ENCODE measurements around the gene MMP1. TPM values are rescaled to one million over a fixed set of nuclear protein-coding genes. Genes with fewer than 3 reads are reported as not detected.

Gene MMP1
- total RNA-seq, 2 experiments from 2014 or later, result not detected

DNA sequence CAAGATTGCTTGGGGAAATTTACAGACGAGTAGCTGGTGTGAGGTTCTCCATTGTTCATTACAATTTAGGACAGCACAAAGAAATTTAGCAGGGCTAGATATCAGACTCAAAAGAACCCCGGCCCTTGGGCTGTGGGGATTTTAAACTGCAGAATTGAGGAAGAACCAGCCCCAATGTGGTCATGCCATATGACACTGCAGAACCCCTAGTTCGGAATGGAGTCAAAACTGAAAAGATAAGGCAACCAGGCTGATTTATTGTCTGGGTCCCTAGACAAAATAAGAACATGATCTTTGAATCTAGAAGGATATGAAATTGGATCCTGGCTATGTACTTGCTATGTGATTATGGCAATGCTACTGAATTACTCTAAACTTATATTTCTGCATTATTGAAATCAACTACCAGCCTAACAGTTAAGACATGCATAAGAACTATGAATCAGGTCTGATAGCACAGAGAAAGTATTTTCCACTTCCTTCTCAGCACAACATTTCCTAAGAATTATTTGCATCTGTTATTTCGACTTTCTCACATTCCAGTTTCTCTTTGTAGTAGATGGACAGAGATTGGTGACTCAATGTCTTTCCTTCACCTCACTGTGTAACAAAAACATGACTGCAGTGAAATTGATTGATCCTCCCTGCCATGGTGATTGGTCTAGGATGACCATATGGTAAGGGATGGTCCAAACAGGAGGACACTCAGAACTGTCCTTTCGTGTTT is 32.2 kb upstream of the MMP1 start:
- no peak for DNase-seq
- Mint-ChIP-seq H3K4me3 (no peak overlapping the region), H3K27ac (no peak overlapping the region), H3K9me3 (no peaks in the 10 kb centered on the region), H3K36me3 (ENCODE audit: low read depth) (no peaks in the 10 kb centered on the region), H3K4me1 (no peaks in the 10 kb centered on the region), H3K27me3 (peaks cover 22% of the 10 kb centered on the region)
- ChIA-PET POLR2A (no interaction called here), CTCF (interaction anchor here (0.9 kb wide), 1 partner anchor 12 kb away, joined by 3 read pairs; no protein-coding TSS in a partner anchor)

DNA sequence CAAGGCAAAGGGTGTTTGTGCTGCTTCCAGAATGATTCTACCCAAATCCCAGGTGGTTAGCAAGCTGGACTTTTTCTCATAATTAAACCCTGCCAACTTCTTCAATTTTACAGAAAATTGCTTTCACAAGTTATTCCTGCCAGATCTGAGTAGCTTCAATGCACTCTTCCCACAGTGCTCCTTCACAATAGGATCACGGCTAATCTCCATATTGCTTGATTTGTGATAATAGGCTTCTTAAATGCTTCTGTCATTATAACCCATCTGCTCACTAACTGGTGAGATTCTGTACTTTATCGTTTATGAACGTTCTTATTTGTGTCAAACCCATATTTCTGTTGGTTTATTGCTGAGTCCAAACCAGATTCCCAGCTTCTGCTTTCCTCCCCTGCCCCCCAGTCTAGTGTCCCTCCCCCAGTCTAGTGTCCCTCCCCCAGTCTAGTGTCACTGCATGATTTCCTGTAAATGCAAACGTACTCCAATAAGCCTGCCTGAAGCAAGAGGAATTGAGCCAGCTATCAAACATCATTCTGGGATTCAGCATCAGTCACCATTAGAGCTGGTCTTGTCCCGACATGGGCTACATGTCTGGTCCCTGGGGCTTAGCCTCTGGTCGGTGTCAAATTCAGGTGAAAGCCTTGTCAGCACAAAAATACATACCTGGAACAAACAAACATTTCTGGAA is 31.5 kb upstream of the MMP1 start:
- no peaks in the 10 kb centered on the region for H3K36me3 Mint-ChIP-seq (ENCODE audit: low read depth)
- H3K4me3 Mint-ChIP-seq, result no peak overlapping the region
- H3K9me3 Mint-ChIP-seq, result no peaks in the 10 kb centered on the region
- no peak overlapping the region for H3K27ac Mint-ChIP-seq
- no peaks in the 10 kb centered on the region for H3K4me1 Mint-ChIP-seq
- POLR2A ChIA-PET, result no interaction called here
- CTCF ChIA-PET, result interaction anchor here (0.9 kb wide), 1 partner anchor 11 kb away, joined by 3 read pairs; no protein-coding TSS in a partner anchor
- H3K27me3 Mint-ChIP-seq, result peaks cover 22% of the 10 kb centered on the region
- DNase-seq, result no peak

DNA sequence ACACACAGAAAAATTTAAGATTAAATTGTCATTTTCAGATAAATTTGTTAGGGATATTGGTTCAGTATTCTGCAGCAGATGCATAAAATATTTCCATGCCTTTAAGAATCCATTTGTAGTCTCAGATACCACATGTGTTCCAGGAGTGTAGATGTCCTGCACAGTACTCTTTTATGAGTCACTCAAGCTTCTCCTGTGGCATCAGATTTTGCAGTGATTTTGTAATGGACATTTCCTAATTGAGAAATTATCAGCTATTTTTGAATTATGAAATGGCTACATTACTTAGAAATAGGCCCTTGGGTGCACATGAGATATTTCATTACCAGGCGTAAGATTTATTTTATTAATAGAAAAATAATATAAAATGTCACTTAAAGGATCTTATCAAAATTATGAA is 26.6 kb upstream of the MMP1 start:
- H3K27me3 Mint-ChIP-seq, result no peaks in the 10 kb centered on the region
- no peak overlapping the region for H3K4me3 Mint-ChIP-seq
- ChIA-PET POLR2A (no interaction called here), CTCF (no interaction called here)
- no peak for DNase-seq
- H3K4me1 Mint-ChIP-seq, result no peaks in the 10 kb centered on the region
- H3K36me3 Mint-ChIP-seq (ENCODE audit: low read depth), result no peaks in the 10 kb centered on the region
- no peak overlapping the region for H3K27ac Mint-ChIP-seq
- H3K9me3 Mint-ChIP-seq, result no peaks in the 10 kb centered on the region

DNA sequence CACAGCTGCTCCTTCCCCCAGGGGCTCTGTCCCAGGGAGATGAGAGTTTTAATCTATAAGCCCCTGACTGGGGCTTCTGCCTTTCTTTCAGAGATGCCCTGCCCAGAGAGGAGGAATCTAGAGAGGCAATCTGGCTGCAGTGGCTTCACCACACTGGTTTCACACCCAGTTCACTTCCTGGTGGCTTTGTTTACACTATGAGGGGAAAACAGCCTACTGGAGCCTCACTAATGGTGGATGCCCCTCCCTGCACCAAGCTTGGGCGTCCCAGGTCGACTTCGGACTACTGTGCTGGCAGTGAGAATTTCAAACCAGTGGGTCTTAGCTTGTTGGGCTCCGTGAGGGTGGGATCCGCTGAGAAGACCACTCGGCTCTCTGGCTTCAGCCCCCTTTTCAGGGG is 21.5 kb upstream of the MMP1 start:
- H3K4me1 Mint-ChIP-seq, result no peaks in the 10 kb centered on the region

DNA sequence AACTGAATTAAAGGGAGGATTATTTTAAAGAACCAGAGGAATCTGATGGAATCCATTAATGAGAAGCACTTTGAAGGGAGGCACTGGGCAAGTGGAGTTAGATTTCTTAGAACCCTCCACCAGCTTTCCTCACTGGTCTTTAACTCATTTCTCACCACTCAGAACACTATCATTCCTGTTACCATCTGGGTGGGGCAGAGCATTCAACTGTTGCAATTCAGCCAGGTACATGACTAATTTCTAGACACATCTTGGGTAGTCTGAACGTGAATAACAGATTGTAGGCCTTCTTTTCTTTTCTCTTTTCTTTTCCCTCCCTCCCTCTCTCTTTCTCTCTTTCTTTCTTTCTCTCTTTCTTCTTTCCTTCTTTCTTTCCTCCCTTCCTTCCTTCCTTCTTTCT is 15.5 kb upstream of the MMP1 start:
- ChIA-PET POLR2A (no interaction called here), CTCF (no interaction called here)
- H3K9me3 Mint-ChIP-seq, result peaks cover 3% of the 10 kb centered on the region
- no peak overlapping the region for H3K27ac Mint-ChIP-seq
- no peaks in the 10 kb centered on the region for H3K36me3 Mint-ChIP-seq (ENCODE audit: low read depth)
- no peak overlapping the region for H3K4me3 Mint-ChIP-seq
- no peak for DNase-seq
- no peaks in the 10 kb centered on the region for H3K4me1 Mint-ChIP-seq
- no peaks in the 10 kb centered on the region for H3K27me3 Mint-ChIP-seq

More for the DNA sequence above, 21.5 kb upstream of the MMP1 start:
- Mint-ChIP-seq H3K27ac (no peak overlapping the region), H3K9me3 (peaks cover 3% of the 10 kb centered on the region), H3K27me3 (no peaks in the 10 kb centered on the region), H3K4me3 (no peak overlapping the region), H3K36me3 (ENCODE audit: low read depth) (no peaks in the 10 kb centered on the region)
- POLR2A ChIA-PET, result no interaction called here
- no peak for DNase-seq
- CTCF ChIA-PET, result no interaction called here

DNA sequence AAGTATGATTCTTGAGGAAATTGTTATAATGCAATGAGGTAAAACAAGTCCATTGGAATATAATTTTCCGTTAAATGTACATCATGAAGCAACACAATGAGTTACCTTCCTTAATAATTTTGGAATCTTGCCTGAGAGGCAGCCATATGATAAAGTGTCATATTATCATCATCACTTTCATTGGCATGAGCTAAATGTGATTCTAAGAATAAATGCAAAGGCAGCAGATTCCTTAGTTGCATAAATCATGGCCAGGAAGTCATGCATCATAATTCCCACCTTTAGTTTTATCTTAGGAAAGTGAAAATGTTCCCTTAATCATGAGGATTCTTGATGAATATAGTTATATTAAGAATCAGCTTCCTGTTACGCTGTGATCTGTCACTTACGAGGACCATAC is 14.2 kb upstream of the MMP1 start:
- H3K9me3 Mint-ChIP-seq, result peaks cover 3% of the 10 kb centered on the region
- CTCF ChIA-PET, result no interaction called here
- POLR2A ChIA-PET, result no interaction called here
- no peaks in the 10 kb centered on the region for H3K4me1 Mint-ChIP-seq
- no peak overlapping the region for H3K27ac Mint-ChIP-seq
- no peaks in the 10 kb centered on the region for H3K36me3 Mint-ChIP-seq (ENCODE audit: low read depth)
- DNase-seq, result no peak
- H3K4me3 Mint-ChIP-seq, result no peak overlapping the region
- H3K27me3 Mint-ChIP-seq, result no peaks in the 10 kb centered on the region

DNA sequence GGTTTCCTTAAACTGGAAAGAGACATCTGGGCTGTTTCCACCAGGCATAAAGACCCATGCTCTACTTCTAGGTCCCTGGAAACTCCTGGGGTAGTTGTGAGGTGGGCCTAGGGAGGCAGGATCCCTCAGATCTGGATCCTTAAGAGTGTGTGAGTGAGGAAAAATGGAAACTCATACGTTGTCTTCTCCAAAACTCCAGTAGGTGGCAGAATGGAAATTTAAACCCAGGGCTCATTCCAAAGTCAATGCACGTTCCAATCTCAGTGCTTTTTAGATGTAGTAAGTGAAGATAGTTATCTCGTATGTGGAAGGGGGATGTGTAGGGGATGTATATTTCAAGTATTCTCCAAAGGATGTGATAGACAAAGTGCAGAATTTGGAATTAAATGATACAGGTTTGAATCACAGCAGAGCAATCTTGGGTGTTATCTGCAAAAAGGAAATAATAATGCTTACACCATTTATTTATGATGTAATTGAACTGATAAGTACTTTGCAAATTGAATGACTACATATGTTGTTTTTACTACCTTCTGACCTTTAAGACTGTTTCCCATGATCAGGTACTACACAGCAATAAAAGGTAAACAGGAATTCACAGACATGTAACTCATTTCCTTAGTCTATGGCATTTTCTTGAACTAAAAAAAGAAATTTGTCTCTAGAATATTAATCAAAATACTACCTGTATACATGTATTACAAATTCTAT is 13.1 kb upstream of the MMP1 start:
- Mint-ChIP-seq H3K27ac (no peak overlapping the region), H3K4me3 (no peak overlapping the region), H3K4me1 (no peaks in the 10 kb centered on the region), H3K36me3 (ENCODE audit: low read depth) (no peaks in the 10 kb centered on the region), H3K9me3 (no peaks in the 10 kb centered on the region), H3K27me3 (no peaks in the 10 kb centered on the region)
- POLR2A ChIA-PET, result no interaction called here
- CTCF ChIA-PET, result no interaction called here
- DNase-seq, result no peak

DNA sequence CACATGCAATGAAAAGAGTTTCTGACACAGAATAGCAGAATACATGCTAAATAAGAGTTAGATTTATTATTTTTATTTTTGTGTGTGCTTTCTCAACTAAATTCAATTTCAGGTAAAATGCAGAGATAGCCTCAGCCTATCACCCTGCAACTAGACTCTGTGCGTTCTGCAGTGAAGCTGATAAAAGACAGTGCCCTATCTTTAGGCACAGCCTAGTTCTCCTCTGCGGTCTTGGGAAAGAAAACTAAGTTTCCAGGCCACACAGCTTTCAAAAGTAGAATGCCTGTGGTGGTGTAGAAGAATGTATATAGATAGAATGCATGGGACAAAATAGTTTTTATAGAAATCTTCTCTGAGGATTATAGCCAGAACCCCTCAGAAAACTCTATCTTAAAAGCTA is 12.0 kb upstream of the MMP1 start:
- H3K4me1 Mint-ChIP-seq, result no peaks in the 10 kb centered on the region
- ChIA-PET POLR2A (no interaction called here), CTCF (no interaction called here)
- no peaks in the 10 kb centered on the region for H3K27me3 Mint-ChIP-seq
- H3K36me3 Mint-ChIP-seq (ENCODE audit: low read depth), result no peaks in the 10 kb centered on the region
- H3K27ac Mint-ChIP-seq, result no peak overlapping the region
- no peak overlapping the region for H3K4me3 Mint-ChIP-seq
- H3K9me3 Mint-ChIP-seq, result no peaks in the 10 kb centered on the region
- DNase-seq, result no peak

DNA sequence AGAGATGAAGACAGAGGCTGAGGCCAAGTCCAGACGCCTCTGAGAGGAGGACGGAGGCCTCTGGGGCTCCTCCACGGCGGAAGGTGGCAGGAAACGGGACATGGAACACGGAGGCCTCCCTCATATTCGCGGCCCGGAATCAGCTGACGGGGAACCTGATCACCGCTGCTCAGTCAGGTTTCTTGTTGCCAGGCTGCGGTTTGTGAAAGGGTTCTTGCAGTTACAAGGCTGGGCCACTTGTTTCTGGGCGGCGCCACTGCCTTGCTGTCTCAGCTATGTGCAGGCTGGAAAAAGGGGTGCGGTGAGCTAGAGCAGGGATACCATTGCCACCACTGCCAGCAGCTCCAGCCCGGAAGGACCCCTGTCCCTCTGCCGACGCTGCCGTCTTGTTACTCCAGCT is 10.0 kb upstream of the MMP1 start:
- POLR2A ChIA-PET, result no interaction called here
- no peaks in the 10 kb centered on the region for H3K36me3 Mint-ChIP-seq (ENCODE audit: low read depth)
- no peak overlapping the region for H3K4me3 Mint-ChIP-seq
- DNase-seq, result no peak
- H3K4me1 Mint-ChIP-seq, result no peaks in the 10 kb centered on the region
- CTCF ChIA-PET, result no interaction called here
- peaks cover 8% of the 10 kb centered on the region for H3K27me3 Mint-ChIP-seq
- no peaks in the 10 kb centered on the region for H3K9me3 Mint-ChIP-seq
- no peak overlapping the region for H3K27ac Mint-ChIP-seq

DNA sequence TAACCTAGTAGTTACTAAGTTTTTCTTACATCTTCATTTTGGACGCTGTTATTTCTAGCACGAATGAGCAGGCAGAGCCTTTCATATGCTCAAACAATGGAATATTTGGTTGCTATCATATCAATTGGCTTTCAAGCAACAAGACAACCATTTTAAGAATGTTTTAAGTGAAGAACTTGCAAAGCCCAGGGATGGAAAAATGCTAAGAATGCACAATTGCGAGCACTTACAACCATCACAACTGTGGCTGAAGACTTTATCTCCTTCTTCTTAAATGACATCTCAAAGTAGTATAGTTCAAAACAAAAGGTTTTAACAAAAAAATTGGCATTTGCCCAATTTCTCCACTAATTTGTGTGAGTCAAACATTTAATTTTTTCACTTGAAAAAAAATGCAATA is 8.3 kb upstream of the MMP1 start:
- no peaks in the 10 kb centered on the region for H3K9me3 Mint-ChIP-seq

DNA sequence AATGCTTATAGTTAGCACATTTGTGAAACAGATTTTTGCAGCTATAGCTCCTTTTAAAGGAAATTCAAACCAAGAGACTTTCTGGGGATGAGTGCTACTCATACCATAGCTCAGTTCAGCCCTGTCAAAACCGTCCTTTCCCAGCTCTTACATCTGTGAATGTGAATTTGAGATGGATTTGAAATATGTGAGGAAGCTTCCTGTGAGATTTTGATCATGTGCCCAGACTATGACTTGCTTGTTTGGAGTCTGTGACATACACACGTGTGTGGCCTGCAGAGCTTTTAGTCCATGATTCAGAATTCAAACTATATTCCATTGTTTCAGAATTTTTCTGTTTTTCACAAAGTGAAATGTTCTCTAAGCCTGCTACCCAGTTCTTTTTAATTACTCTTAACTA is 4.4 kb upstream of the MMP1 start:
- DNase-seq, result no peak
- Mint-ChIP-seq H3K9me3 (no peaks in the 10 kb centered on the region), H3K36me3 (ENCODE audit: low read depth) (no peaks in the 10 kb centered on the region), H3K27ac (no peak overlapping the region), H3K4me1 (no peaks in the 10 kb centered on the region), H3K27me3 (peaks cover 8% of the 10 kb centered on the region), H3K4me3 (no peak overlapping the region)
- CTCF ChIA-PET, result no interaction called here
- POLR2A ChIA-PET, result no interaction called here

More for the DNA sequence above, 8.3 kb upstream of the MMP1 start:
- Mint-ChIP-seq H3K36me3 (ENCODE audit: low read depth) (no peaks in the 10 kb centered on the region), H3K4me3 (no peak overlapping the region), H3K27me3 (peaks cover 8% of the 10 kb centered on the region), H3K4me1 (no peaks in the 10 kb centered on the region), H3K27ac (no peak overlapping the region)
- DNase-seq, result no peak
- CTCF ChIA-PET, result no interaction called here
- POLR2A ChIA-PET, result no interaction called here

DNA sequence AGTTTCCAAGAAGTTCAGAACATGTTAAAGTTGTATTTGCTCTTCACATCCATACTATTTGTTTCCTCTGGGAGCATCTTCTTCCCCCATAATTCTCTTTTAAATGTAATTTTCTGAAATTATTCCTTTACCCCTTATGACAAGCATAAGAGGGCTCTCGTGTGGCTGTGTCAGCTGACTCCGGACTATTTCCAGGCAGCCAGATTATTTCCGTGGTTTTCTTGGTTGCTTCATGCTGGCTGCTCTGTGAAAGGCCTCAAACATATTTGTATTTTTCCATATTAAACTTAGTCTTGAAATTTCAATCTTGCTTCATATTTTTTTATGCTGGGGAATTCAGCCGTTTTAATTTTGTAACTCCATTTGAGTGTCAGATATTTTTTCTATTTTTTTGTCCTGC is 2.8 kb upstream of the MMP1 start:
- H3K27me3 Mint-ChIP-seq, result peaks cover 8% of the 10 kb centered on the region

DNA sequence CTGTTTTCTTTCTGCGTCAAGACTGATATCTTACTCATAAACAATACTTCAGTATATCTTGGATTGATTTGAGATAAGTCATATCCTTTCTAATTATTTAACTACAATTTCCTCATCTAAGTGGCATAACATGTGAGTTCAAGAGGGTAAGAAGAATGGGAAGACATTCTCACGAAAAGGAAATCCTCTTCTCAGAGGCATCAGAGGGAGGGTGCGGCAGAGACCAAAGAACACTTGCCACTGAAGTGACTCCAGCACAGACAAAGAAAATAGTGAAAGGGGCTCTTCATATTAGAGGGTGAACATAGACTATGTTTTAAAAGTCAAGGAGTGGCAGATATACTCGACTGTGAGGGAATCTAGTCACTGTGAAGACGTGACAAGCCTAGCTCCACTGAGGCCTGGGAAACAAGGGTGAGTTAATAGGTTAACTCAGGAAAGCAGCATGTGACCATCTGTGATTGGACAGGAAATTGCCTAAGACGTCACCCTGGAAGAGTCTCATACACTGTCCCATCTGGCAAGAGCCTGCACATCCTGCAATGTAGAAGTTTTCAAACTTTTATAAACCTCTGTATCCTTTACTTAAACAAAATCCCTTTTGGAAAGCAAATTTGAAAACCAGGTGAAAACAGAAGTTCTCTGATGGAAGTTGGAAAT is 1.9 kb upstream of the MMP1 start:
- H3K36me3 Mint-ChIP-seq (ENCODE audit: low read depth), result no peaks in the 10 kb centered on the region
- H3K4me1 Mint-ChIP-seq, result no peaks in the 10 kb centered on the region
- no peak overlapping the region for H3K4me3 Mint-ChIP-seq

More for the DNA sequence above, 2.8 kb upstream of the MMP1 start:
- Mint-ChIP-seq H3K9me3 (no peaks in the 10 kb centered on the region), H3K27ac (no peak overlapping the region), H3K4me3 (no peak overlapping the region), H3K4me1 (no peaks in the 10 kb centered on the region), H3K36me3 (ENCODE audit: low read depth) (no peaks in the 10 kb centered on the region)
- ChIA-PET CTCF (interaction anchor here (1.1 kb wide), 1 partner anchor 223 kb away, joined by 4 read pairs; no protein-coding TSS in a partner anchor), POLR2A (no interaction called here)
- DNase-seq, result no peak

More for the DNA sequence above, 1.9 kb upstream of the MMP1 start:
- ChIA-PET POLR2A (no interaction called here), CTCF (no interaction called here)
- peaks cover 8% of the 10 kb centered on the region for H3K27me3 Mint-ChIP-seq
- no peak overlapping the region for H3K27ac Mint-ChIP-seq
- H3K9me3 Mint-ChIP-seq, result no peaks in the 10 kb centered on the region
- DNase-seq, result no peak

Measured in activated CD4-positive, alpha-beta T cell treated with anti-CD3 and anti-CD28 coated beads, Interleukin-2, amount 10 ng/mL, durations not matched to agents 7 days and 5 days (primary cell).